ENCODE data around the gene CLSTN3. TPM values are rescaled to one million over a fixed set of nuclear protein-coding genes. Genes with fewer than 3 reads are reported as not detected.

CLSTN3 gene
- total and polyA plus RNA-seq, 2 experiments from 2014 or later, result 14.0 to 35.5 TPM

DNA sequence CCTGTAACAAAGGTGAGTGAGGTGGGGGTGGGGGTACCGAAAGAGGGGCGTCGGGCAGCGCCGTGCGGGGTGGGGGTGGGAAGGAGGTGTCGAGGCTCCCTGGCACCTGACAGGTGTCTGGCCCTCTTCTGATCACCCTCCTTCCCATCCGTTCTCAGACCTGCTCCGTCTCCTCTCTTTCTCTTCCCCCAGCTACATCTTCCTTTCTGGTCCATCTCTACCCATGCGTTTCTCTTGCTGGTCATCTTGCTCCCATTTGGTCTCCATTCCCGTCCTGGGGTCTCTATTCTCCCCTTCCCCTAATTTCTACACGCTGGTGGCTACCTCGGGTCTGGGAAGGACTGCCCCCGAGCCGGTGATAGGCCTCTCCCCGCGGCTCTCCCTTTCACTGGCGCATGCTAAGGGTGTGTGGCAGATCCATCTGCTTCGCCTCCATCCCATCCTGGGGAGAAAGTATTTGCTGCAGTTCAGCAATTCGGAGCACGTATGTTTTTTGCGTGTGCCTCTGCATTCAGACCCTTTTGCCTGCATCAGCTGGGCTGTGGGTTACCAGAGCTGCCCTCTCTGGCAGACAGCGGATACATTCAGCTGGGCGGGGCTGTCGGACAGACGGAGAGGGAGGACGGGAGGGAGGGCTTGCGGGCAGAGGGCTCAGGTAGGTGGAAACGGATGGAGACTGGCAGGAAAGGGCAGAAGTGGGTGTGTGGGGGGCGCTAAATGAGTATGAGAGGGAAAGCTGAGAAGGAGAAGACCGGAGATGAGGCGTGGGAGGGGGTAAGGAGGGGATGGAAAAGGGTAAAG lies 730 bp downstream of the CLSTN3 start:
- H3K36me3 ChIP-seq, result no peaks in the 10 kb centered on the region
- peak; percentile 54 to 58 for DNase-seq (ENCODE audit: low read depth in 1 of 2, low spot score in 1 of 2)
- peak overlapping the region; percentile 44 for H3K4me3 ChIP-seq
- H3K27me3 ChIP-seq, result peaks cover 22% of the 10 kb centered on the region
- H3K27ac ChIP-seq, result no peak overlapping the region
- no peaks in the 10 kb centered on the region for H3K9me3 ChIP-seq (ENCODE audit: low read depth)
- H3K4me1 ChIP-seq (ENCODE audit: low read depth), result no peaks in the 10 kb centered on the region
- TF ChIP-seq, protein P1, sequence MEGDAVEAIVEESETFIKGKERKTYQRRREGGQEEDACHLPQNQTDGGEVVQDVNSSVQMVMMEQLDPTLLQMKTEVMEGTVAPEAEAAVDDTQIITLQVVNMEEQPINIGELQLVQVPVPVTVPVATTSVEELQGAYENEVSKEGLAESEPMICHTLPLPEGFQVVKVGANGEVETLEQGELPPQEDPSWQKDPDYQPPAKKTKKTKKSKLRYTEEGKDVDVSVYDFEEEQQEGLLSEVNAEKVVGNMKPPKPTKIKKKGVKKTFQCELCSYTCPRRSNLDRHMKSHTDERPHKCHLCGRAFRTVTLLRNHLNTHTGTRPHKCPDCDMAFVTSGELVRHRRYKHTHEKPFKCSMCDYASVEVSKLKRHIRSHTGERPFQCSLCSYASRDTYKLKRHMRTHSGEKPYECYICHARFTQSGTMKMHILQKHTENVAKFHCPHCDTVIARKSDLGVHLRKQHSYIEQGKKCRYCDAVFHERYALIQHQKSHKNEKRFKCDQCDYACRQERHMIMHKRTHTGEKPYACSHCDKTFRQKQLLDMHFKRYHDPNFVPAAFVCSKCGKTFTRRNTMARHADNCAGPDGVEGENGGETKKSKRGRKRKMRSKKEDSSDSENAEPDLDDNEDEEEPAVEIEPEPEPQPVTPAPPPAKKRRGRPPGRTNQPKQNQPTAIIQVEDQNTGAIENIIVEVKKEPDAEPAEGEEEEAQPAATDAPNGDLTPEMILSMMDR (IDR thresholded peaks at IDR 0.05; ENCODE audit: low read depth, low read length), result no peak

DNA sequence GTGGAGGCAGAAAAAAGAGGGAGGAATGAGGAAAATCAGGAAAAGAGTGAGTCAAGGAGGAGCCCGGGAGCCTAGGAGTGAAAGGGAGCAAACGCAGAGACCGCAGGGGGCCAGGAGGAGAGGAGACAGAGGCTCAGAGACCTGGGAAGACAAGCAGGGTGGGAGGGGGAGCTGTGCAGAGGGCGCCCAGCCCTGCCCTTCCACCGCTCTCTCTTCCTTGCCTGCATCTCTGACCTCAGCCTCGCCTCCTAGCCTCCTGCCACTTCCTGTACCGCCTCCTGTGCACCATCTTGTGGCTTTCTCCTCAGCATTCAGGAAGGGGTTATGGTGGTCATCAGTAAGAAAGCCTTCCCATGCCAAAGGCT lies 1.3 kb downstream of the CLSTN3 start:
- H3K27me3 ChIP-seq, result peaks cover 22% of the 10 kb centered on the region
- H3K4me3 ChIP-seq, result peak overlapping the region; percentile 44
- no peaks in the 10 kb centered on the region for H3K4me1 ChIP-seq (ENCODE audit: low read depth)
- no peaks in the 10 kb centered on the region for H3K9me3 ChIP-seq (ENCODE audit: low read depth)
- TF ChIP-seq, protein P1 (IDR thresholded peaks at IDR 0.05; ENCODE audit: low read depth, low read length), result no peak
- peaks cover 2% of the 10 kb centered on the region for H3K36me3 ChIP-seq
- no peak overlapping the region for H3K27ac ChIP-seq
- DNase-seq (ENCODE audit: low read depth in 1 of 2, low spot score in 1 of 2), result no peak

DNA sequence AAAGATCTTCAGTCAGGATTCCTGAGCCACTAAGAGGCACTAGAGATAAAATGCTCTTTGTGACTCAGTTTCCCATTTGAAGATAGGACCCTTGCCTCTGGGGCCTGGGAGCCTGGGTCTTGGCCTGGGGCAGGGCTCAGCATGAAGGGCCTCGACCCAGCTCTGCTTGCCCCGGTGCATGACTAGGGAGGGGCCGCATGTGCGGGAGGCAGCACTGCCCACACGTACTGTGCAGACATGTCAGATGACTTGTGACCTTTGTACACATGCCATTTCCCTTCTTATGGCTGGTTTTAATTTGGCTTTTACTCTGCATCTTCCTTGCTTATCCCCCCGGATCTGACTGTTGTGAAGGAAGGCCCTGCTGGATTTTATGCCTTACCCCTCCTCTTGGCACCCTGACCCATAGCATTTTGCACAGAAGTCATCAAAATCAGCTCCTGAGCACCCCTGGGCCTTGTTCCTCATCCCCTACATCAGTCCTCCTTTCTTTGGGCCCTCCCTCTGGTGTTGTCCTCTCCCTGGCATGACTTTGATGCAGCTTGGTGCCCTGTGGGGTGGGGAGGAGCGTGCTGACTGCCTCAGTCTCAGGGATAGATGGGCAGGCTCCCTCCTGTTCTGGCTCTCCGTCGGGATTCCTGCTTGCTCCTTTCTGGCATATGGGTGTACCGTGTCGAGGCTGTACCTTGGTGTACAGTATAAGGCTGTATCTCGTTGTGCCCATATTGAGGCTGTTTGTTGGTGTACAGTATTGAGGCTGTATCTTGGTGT lies 4.4 kb downstream of the CLSTN3 start:
- no peak overlapping the region for H3K4me3 ChIP-seq
- no peak for DNase-seq (ENCODE audit: low read depth in 1 of 2, low spot score in 1 of 2)
- H3K4me1 ChIP-seq (ENCODE audit: low read depth), result no peaks in the 10 kb centered on the region
- no peak overlapping the region for H3K27ac ChIP-seq
- TF ChIP-seq, protein P1 (IDR thresholded peaks at IDR 0.05; ENCODE audit: low read depth, low read length), result no peak
- peaks cover 12% of the 10 kb centered on the region for H3K27me3 ChIP-seq
- no peaks in the 10 kb centered on the region for H3K9me3 ChIP-seq (ENCODE audit: low read depth)
- peaks cover 2% of the 10 kb centered on the region for H3K36me3 ChIP-seq

DNA sequence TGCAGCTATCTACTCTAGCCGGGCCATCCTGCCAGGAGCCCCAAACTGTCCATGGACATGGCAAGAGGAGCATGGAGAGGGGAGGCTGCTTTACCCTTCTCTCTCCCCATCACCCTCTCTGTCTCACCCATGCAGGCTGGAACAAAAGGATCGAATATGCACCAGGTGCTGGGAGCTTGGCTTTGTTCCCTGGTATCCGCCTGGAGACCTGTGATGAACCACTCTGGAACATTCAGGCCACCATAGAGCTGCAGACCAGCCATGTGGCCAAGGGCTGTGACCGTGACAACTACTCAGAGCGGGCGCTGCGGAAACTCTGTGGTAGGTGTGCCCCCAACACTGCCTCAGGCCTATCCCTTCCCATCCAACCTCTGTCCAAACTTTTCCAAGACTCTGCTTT lies 5.9 kb downstream of the CLSTN3 start:
- Histone ChIP-seq H3K4me3 (no peak overlapping the region), H3K36me3 (peaks cover 2% of the 10 kb centered on the region), H3K27ac (no peak overlapping the region), H3K4me1 (ENCODE audit: low read depth) (no peaks in the 10 kb centered on the region), H3K27me3 (peaks cover 9% of the 10 kb centered on the region), H3K9me3 (ENCODE audit: low read depth) (no peaks in the 10 kb centered on the region)
- no peak for DNase-seq (ENCODE audit: low read depth in 1 of 2, low spot score in 1 of 2)
- TF ChIP-seq, protein P1 (IDR thresholded peaks at IDR 0.05; ENCODE audit: low read depth, low read length), result no peak

DNA sequence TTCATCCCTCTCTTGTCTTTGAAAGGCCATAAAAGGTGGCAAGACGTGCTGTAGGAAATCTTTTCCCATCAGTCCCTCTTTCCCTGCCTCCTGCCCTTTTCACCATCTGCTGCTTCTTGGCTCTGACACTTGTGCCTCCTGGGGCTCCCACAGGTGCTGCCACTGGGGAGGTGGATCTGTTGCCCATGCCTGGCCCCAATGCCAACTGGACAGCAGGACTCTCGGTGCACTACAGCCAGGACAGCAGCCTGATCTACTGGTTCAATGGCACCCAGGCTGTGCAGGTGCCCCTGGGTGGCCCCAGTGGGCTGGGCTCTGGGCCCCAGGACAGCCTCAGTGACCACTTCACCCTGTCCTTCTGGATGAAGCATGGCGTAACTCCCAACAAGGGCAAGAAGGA lies 6.5 kb downstream of the CLSTN3 start:
- Histone ChIP-seq H3K4me3 (no peak overlapping the region), H3K9me3 (ENCODE audit: low read depth) (no peaks in the 10 kb centered on the region), H3K4me1 (ENCODE audit: low read depth) (no peaks in the 10 kb centered on the region), H3K36me3 (peaks cover 2% of the 10 kb centered on the region), H3K27me3 (peaks cover 3% of the 10 kb centered on the region), H3K27ac (no peak overlapping the region)
- no peak for DNase-seq (ENCODE audit: low read depth in 1 of 2, low spot score in 1 of 2)
- TF ChIP-seq, protein P1 (IDR thresholded peaks at IDR 0.05; ENCODE audit: low read depth, low read length), result no peak
